ENCODE results near the gene EXOSC5.

The EXOSC5 gene

GRCh38 chr19:41431426-41432386, 34.5 kb upstream of the EXOSC5 start:
- H3K4me3 ChIP-seq (ENCODE audit: low read depth, low read length) = no peak overlapping the region
- no peak for TF ChIP-seq CTCF (IDR thresholded peaks at IDR 0.05; ENCODE audit: borderline replicate concordance, insufficient read depth, low read depth, low read length)

- no peak overlapping the region for H3K4me3 ChIP-seq (ENCODE audit: low read depth, low read length)
- TF ChIP-seq CTCF (IDR thresholded peaks at IDR 0.05; ENCODE audit: borderline replicate concordance, insufficient read depth, low read depth, low read length) = no peak
These were observed 33.8 kb upstream of the EXOSC5 start for GRCh38 chr19:41430922-41431321.

DNA sequence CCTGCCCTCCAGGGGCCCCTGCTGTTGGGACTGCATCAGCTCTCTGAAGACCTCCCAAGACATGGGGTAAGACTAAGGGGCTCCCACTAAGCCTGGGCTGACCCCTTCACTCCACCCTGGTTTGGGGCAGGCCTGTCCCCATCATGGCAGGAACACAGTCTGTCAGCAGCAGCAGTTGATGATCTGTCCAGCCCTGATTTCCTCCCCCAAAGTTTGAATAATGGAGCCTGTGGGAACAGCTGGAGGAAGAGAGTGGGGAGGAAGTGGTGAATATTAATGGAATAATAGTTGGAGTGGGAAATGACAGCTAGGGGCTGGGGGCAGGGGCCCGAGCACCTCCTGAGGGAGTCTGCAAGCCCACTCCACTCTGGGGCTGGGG, 31.3 kb upstream of the EXOSC5 start:
- no peak overlapping the region for H3K4me3 ChIP-seq (ENCODE audit: low read depth, low read length)
- no peak for TF ChIP-seq CTCF (IDR thresholded peaks at IDR 0.05; ENCODE audit: borderline replicate concordance, insufficient read depth, low read depth, low read length)

GRCh38 chr19:41427647-41428480, 30.7 kb upstream of the EXOSC5 start:
- H3K4me3 ChIP-seq (ENCODE audit: low read depth, low read length) = no peak overlapping the region
- TF ChIP-seq CTCF (IDR thresholded peaks at IDR 0.05; ENCODE audit: borderline replicate concordance, insufficient read depth, low read depth, low read length) = no peak

- H3K4me3 ChIP-seq (ENCODE audit: low read depth, low read length) = no peak within 1 kb of the TSS
These were observed 29.9 kb upstream of the EXOSC5 start, which contains the start of gene B3GNT8 for GRCh38 chr19:41426952-41427646. Gene B3GNT8, minus strand, starts transcription at chr19:41427374. Its CDS starts 596 bp downstream, at chr19:41426778.

More at GRCh38 chr19:41426952-41427646, 29.9 kb upstream of the EXOSC5 start, which contains the start of gene B3GNT8:
- no peak for TF ChIP-seq CTCF (IDR thresholded peaks at IDR 0.05; ENCODE audit: borderline replicate concordance, insufficient read depth, low read depth, low read length)
